ENCODE measurements around the gene ABTB2.

DNA sequence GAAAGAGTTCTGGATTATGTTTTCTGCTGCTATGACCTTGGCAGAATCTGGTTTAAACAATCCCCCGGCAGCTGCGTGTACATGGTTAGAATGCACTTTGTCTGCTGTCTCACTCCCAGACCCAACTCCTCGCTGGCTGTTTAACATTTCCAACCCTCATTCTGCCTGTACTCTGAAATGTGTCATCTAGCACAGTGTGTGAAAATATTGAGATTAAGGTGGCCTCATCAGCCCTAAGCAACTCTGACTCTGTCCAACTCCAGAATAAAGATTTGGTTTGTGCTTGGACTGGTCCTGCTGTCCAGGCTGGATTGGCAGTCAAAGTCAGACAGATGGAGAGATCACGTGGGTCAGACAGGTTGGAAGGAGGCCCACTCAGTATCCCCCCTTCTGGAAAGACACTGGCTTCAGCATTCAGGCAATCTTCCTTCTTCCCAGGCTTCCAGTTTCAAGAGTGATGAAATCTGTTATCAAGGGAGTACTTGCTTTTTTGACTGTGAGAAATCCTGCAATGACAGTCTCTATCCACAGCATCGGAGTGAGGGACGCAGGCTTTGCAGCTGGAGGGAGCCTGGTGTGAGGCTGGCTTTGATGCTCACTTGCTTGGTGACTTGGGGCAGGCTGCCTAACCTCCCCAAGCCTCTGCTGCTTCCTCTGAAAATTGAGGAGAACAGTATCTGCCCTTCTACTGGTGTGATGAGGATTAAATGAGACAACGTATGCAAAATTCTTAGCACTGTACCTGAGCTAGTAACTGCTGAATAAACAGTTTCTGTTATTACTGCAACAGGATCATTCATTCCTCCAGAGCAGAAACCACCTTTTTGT lies 29.8 kb downstream of the ABTB2 start:
- TF ChIP-seq TOX (CRISPR knock-in tag; IDR thresholded peaks at IDR 0.05; ENCODE audit: borderline replicate concordance) (no peak), ZNF8 (CRISPR knock-in tag; IDR thresholded peaks at IDR 0.05) (no peak)

Measured in SK-N-SH treated with all-trans-retinoic acid at 6 μM for 48 hours (cell line).